Caco-2 (cell line): ENCODE results near the gene IL1RL1. TPM values are rescaled to one million over a fixed set of nuclear protein-coding genes. Genes with fewer than 3 reads are reported as not detected.

Experiments used
- Bru-seq: library from RNA; stranded (reverse); fragments of 400-500 nt; gene quantifications from one replicate; lab custom pipeline; 2021; lab: Mats Ljungman, UMichigan
- BruChase-seq, 2 experiments: library from RNA; stranded (reverse); fragments of 400-500 nt; gene quantifications; one replicate each; lab custom pipeline; 2021; lab: Mats Ljungman, UMichigan
- BruUV-seq: library from RNA; stranded (reverse); fragments of 400-500 nt; replicated peaks from 2 replicates; lab custom pipeline; 2021; lab: Mats Ljungman, UMichigan
- CTCF ChIA-PET: fragments of 300-600 bp; sonication (Branson Sonifier 250); formaldehyde crosslinking; loops from one replicate; lab custom pipeline; 2022; ENCODE audit warnings: antibody characterized with exemption; lab: Charles Lee
- POLR2A ChIA-PET: fragments of 300-600 bp; sonication (Branson Sonifier 250); formaldehyde crosslinking; loops from one replicate; lab custom pipeline; 2022; ENCODE audit warnings: antibody characterized with exemption; lab: Charles Lee
- DNase-seq, 2 experiments: peaks; one replicate each; pipeline versions ENCODE4 v3.0.0 to v3.0.0-alpha.2; 2020 to 2022
- H3K27me3 ChIP-seq: replicated peaks from 2 replicates; pipeline ENCODE4 v1.6.0; 2011; ENCODE audit warnings: low read length; ENCODE audit not compliant: control insufficient read depth, insufficient read depth
- H3K36me3 ChIP-seq: 2 replicates; pipeline ENCODE4 v1.5.1; 2011; ENCODE audit warnings: low read length; ENCODE audit not compliant: control insufficient read depth, insufficient read depth
- H3K4me1 ChIP-seq: fragments of 250-450 bp; sonication (Bioruptor Pico); 2 replicates; pipeline ENCODE4 v1.5.1; 2020; ENCODE audit warnings: mild to moderate bottlenecking
- H3K4me3 ChIP-seq: 2 replicates; pipeline ENCODE4 v1.5.1; 2011; ENCODE audit warnings: low read depth, mild to moderate bottlenecking, control low read depth, low read length
- H3K9me3 ChIP-seq: fragments of 250-450 bp; sonication (Bioruptor Pico); 2 replicates; pipeline ENCODE4 v1.5.1; 2020; ENCODE audit warnings: mild to moderate bottlenecking, moderate library complexity
- H3K27ac Mint-ChIP-seq: one replicate; pipeline ENCODE4 v1.8.0; 2022; ENCODE audit warnings: mixed read lengths; ENCODE audit not compliant: unreplicated experiment
- H3K27me3 Mint-ChIP-seq: one replicate; pipeline ENCODE4 v1.8.0; 2022; ENCODE audit warnings: mixed read lengths; ENCODE audit not compliant: insufficient read depth, unreplicated experiment
- H3K36me3 Mint-ChIP-seq: one replicate; pipeline ENCODE4 v1.8.0; 2022; ENCODE audit warnings: mild to moderate bottlenecking, mixed read lengths; ENCODE audit not compliant: insufficient read depth, unreplicated experiment
- H3K4me1 Mint-ChIP-seq: one replicate; pipeline ENCODE4 v1.8.0; 2022; ENCODE audit warnings: low read depth, mixed read lengths; ENCODE audit not compliant: unreplicated experiment
- H3K4me3 Mint-ChIP-seq: one replicate; pipeline ENCODE4 v1.8.0; 2022; ENCODE audit warnings: mild to moderate bottlenecking, moderate library complexity, mixed read lengths; ENCODE audit not compliant: unreplicated experiment
- H3K9me3 Mint-ChIP-seq: one replicate; pipeline ENCODE4 v1.8.0; 2022; ENCODE audit warnings: mixed read lengths; ENCODE audit not compliant: unreplicated experiment
- CTCF ChIP-seq, 2 experiments: fragments of 200-600 bp in 1 of 2; IDR thresholded peaks; 1 replicate in 1 of 2; 2 replicates in 1 of 2; pipeline versions ENCODE4 v1.5.1 to v1.8.0; 2011 to 2022; ENCODE audit warnings: antibody characterized with exemption in 1 of 2, control low read depth in 1 of 2, inconsistent platforms in 1 of 2, low read depth in 1 of 2, low read length in 1 of 2, mild to moderate bottlenecking in 1 of 2, moderate library complexity in 1 of 2; ENCODE audit not compliant: insufficient read depth in 1 of 2, severe bottlenecking in 1 of 2, unreplicated experiment in 1 of 2
- intact Hi-C: fragments of 100-400 bp; cut with micrococcal nuclease; formaldehyde crosslinking; loops from one replicate; pipeline ENCODE4 v1.10.0; 2022; ENCODE audit not compliant: unreplicated experiment
- long read RNA-seq: library from polyadenylated mRNA; stranded (forward); transcript quantifications from one replicate; pipeline ENCODE4 v2.0.0, GENCODE V29; 2022
- total RNA-seq: library from RNA; stranded (reverse); gene quantifications from 2 replicates; pipeline ENCODE4 v1.2.3, GENCODE V29; 2022

The IL1RL1 gene
- total RNA-seq (not detected in 2 replicates), Bru-seq, nascent RNA (percentile 6 among the genes with signal in this experiment), BruChase-seq, experiment 1, labeled RNA remaining after a 2-hour chase (percentile 7 among the genes with signal in this experiment), BruChase-seq, experiment 2, labeled RNA remaining after a 6-hour chase (percentile 6 among the genes with signal in this experiment)
- long read RNA-seq, result 0 reads

DNA sequence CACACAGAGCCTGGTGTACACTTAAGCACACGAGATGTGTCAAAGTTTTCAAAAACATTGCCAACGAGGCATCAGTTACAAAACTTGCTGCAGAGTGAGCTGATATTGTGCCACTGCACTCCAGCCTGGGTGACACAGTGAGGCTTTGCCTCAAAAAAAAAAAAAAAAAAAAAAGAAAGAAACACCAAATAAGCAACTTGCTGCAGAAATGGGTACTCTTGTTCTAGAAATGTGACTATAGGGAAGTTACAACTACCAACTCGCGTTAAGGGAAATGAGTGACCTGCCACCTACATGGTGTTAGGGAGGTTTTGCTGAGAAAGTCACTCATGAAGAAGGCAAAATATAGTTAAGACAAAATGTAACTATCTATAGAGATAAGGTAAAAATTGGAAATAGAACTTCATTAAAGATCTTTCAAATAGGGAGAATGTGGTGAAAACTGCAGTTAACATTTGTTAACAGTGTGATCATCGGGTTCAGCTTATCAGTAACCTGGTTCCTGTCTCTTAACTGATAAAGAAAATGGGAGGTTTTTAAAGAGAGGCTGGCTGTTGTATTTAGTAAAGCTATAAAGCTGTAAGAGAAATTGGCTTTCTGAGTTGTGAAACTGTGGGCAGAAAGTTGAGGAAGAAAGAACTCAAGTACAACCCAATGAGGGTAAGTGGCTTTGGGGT is at the start of gene IL1RL1:
Gene IL1RL1, plus strand, starts transcription at position 600 of the 677 bp plus-strand sequence. CDS start 26,702 bp downstream, outside the sequence.
- no peak for TF ChIP-seq CTCF (IDR thresholded peaks at IDR 0.05; ENCODE audit: insufficient read depth in 1 of 2, low read depth in 1 of 2, low read length in 1 of 2, severe bottlenecking in 1 of 2, unreplicated experiment in 1 of 2)
- H3K27me3 ChIP-seq, result no peaks in the 10 kb centered on the region
- ChIA-PET CTCF (no interaction called here), POLR2A (no interaction called here)
- no peak for DNase-seq
- H3K9me3 ChIP-seq, result no peaks in the 10 kb centered on the region
- H3K36me3 Mint-ChIP-seq, result no peaks in the 10 kb centered on the region
- peaks cover 14% of the 10 kb centered on the region for H3K27me3 Mint-ChIP-seq
- intact Hi-C loops, result no loop called here
- BruUV-seq, result no TSS peak
- H3K4me1 Mint-ChIP-seq, result no peaks in the 10 kb centered on the region
- H3K9me3 Mint-ChIP-seq, result no peaks in the 10 kb centered on the region
- no peaks in the 10 kb centered on the region for H3K4me1 ChIP-seq
- no peak within 1 kb of the TSS for H3K27ac Mint-ChIP-seq
- H3K36me3 ChIP-seq, result no peaks in the 10 kb centered on the region
- no peak within 1 kb of the TSS for H3K4me3 ChIP-seq
- no peak within 1 kb of the TSS for H3K4me3 Mint-ChIP-seq

DNA sequence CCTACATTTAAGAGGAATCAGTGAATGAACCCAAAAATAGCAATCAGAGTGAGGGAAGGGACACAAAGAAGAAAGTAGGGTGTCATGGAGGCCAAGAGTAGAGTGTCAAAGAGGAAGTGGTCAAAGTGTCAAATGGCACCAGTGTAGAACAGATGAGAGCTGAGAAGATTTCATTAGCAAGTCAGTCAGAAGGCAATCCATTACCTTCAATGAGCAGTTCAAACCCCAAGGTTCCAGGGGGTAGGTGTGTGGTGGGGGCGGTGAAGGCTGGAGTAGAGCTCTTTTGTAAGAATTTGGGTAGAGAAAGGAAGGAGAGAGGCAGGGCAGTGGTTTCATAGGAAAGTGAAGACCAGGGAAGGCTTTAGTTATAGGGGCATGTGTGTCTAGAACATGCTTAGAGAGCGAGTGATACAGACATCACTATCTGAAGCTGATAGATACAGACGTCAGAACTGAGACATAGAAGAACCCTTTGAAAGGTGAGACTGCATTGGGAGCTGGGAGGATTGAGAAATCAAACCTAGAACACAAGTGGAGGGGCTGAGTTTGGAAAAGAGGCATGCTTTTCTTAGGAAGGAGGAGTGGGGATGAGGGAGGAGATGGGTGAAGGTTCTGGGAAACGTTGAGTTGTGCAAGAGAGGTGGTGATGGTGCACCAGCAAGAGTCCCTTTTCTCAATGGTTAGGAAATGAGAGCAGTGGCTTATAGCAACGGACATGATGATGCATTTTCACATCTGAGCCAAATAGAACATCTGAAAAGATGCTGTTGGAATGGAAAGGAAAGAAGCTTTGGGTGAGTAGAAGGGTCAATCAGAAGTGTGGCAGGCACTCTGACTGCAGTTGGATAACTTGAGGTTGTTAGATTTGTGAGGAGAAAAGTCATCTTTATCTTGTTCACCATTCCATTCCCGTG is 48.9 kb upstream of the IL1RL1 start:
- CTCF ChIA-PET, result no interaction called here
- H3K36me3 Mint-ChIP-seq, result no peaks in the 10 kb centered on the region
- H3K9me3 Mint-ChIP-seq, result no peaks in the 10 kb centered on the region
- no peak for TF ChIP-seq CTCF (IDR thresholded peaks at IDR 0.05; ENCODE audit: insufficient read depth in 1 of 2, low read depth in 1 of 2, low read length in 1 of 2, severe bottlenecking in 1 of 2, unreplicated experiment in 1 of 2)
- Histone ChIP-seq H3K4me3 (no peak overlapping the region), H3K27me3 (no peaks in the 10 kb centered on the region), H3K9me3 (peaks cover 4% of the 10 kb centered on the region; the same call in 1 of the 2 replicates), H3K4me1 (peaks cover 15% of the 10 kb centered on the region; the same call in 1 of the 2 replicates), H3K36me3 (no peaks in the 10 kb centered on the region)
- POLR2A ChIA-PET, result no interaction called here
- H3K4me3 Mint-ChIP-seq, result no peak overlapping the region
- intact Hi-C loops, result loop anchor here (2.0 kb wide), 1 partner anchor 42 kb away; no protein-coding TSS in a partner anchor
- no peaks in the 10 kb centered on the region for H3K4me1 Mint-ChIP-seq
- BruUV-seq, result no TSS peak
- no peaks in the 10 kb centered on the region for H3K27me3 Mint-ChIP-seq
- H3K27ac Mint-ChIP-seq, result no peak overlapping the region
- DNase-seq, result no peak

DNA sequence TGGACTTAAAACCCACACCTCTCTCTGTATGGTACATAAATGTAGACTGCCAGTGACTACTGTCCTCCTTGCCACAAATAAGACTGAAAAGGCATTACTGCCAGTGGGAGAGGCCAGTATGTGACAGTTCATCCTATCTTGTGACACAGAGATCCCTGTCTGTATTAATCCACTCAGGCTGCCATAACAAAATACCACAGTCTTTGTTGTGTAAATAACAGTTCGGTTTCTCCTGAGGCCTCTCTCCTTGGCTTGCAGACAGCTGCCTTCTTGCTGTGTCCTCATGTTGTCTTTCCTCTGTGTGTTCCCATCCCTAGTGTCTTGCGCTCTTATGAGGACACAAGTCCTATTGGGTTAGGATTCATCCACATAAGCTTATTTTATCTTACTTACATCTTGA is 46.4 kb upstream of the IL1RL1 start:
- Histone ChIP-seq H3K4me1 (peaks cover 15% of the 10 kb centered on the region; the same call in 1 of the 2 replicates), H3K4me3 (no peak overlapping the region), H3K36me3 (no peaks in the 10 kb centered on the region), H3K27me3 (no peaks in the 10 kb centered on the region), H3K9me3 (no peaks in the 10 kb centered on the region)
- no peaks in the 10 kb centered on the region for H3K4me1 Mint-ChIP-seq
- no peak for DNase-seq
- H3K4me3 Mint-ChIP-seq, result no peak overlapping the region
- H3K9me3 Mint-ChIP-seq, result no peaks in the 10 kb centered on the region
- no peaks in the 10 kb centered on the region for H3K27me3 Mint-ChIP-seq
- POLR2A ChIA-PET, result no interaction called here
- H3K27ac Mint-ChIP-seq, result no peak overlapping the region
- intact Hi-C loops, result no loop called here
- TF ChIP-seq CTCF (IDR thresholded peaks at IDR 0.05; ENCODE audit: insufficient read depth in 1 of 2, low read depth in 1 of 2, low read length in 1 of 2, severe bottlenecking in 1 of 2, unreplicated experiment in 1 of 2), result no peak
- H3K36me3 Mint-ChIP-seq, result no peaks in the 10 kb centered on the region
- no TSS peak for BruUV-seq
- CTCF ChIA-PET, result no interaction called here
